Measurements from ENCODE around the gene TLE4.

- TF ChIP-seq CTCF (IDR thresholded peaks at IDR 0.05) = no peak
- TF ChIP-seq POLR2A (IDR thresholded peaks at IDR 0.05) = no peak
Measured at GRCh38 chr9:79644048-79644447, 72.3 kb downstream of the TLE4 start.

Data from esophagus squamous epithelium (tissue), 4 donors.